H9 (cell line): ENCODE results near the gene MAP3K2. TPM values are rescaled to one million over a fixed set of nuclear protein-coding genes. Genes with fewer than 3 reads are reported as not detected.

Experiments used
- DNase-seq: peaks from one replicate; pipeline ENCODE4 v3.0.0-alpha.2; 2017
- H2AFZ ChIP-seq: one replicate; pipeline ENCODE4 v1.6.1; 2013; ENCODE audit warnings: mild to moderate bottlenecking, low read length, control low read depth, moderate library complexity
- H2AK5ac ChIP-seq: 2 replicates; pipeline ENCODE4 v1.6.1; 2013; ENCODE audit warnings: low read length, control low read depth, mixed read lengths; ENCODE audit not compliant: insufficient read length
- H2BK120ac ChIP-seq: one replicate; pipeline ENCODE4 v1.6.1; 2013; ENCODE audit warnings: low read depth, mild to moderate bottlenecking, low read length, control low read depth, inconsistent platforms; ENCODE audit not compliant: poor library complexity, severe bottlenecking
- H2BK12ac ChIP-seq: 2 replicates; pipeline ENCODE4 v1.6.1; 2013; ENCODE audit warnings: low read length, control low read depth, mixed read lengths, low read depth; ENCODE audit not compliant: insufficient read length
- H2BK15ac ChIP-seq: 2 replicates; pipeline ENCODE4 v1.6.1; 2013; ENCODE audit warnings: low read depth, low read length, control low read depth
- H2BK20ac ChIP-seq: one replicate; pipeline ENCODE4 v1.6.1; 2013; ENCODE audit warnings: low read depth, mild to moderate bottlenecking, low read length, control low read depth, inconsistent platforms; ENCODE audit not compliant: poor library complexity, severe bottlenecking
- H2BK5ac ChIP-seq: 2 replicates; pipeline ENCODE4 v1.6.1; 2013; ENCODE audit warnings: low read length, control low read depth, mixed read lengths; ENCODE audit not compliant: insufficient read length
- H3K14ac ChIP-seq: 2 replicates; pipeline ENCODE4 v1.6.1; 2013; ENCODE audit warnings: low read length, control low read depth; ENCODE audit not compliant: insufficient read depth
- H3K18ac ChIP-seq: 2 replicates; pipeline ENCODE4 v1.6.1; 2013; ENCODE audit warnings: low read depth, mild to moderate bottlenecking, mixed read lengths, low read length, control low read depth; ENCODE audit not compliant: insufficient read length
- H3K23ac ChIP-seq: 2 replicates; pipeline ENCODE4 v1.6.1; 2013; ENCODE audit warnings: low read length, control low read depth, mixed read lengths, low read depth; ENCODE audit not compliant: insufficient read length
- H3K23me2 ChIP-seq: 2 replicates; pipeline ENCODE4 v1.6.1; 2013; ENCODE audit warnings: low read depth, mild to moderate bottlenecking, mixed read lengths, low read length, control low read depth; ENCODE audit not compliant: insufficient read length, poor library complexity, severe bottlenecking
- H3K27ac ChIP-seq: 2 replicates; pipeline ENCODE4 v1.5.1; 2013; ENCODE audit warnings: low read length, control low read depth, mixed read lengths, low read depth; ENCODE audit not compliant: insufficient read length
- H3K27me3 ChIP-seq: 2 replicates; pipeline ENCODE4 v1.6.1; 2013; ENCODE audit warnings: low read length, control low read depth, inconsistent platforms; ENCODE audit not compliant: insufficient read depth
- H3K4ac ChIP-seq: 2 replicates; pipeline ENCODE4 v1.6.1; 2013; ENCODE audit warnings: low read depth, mild to moderate bottlenecking, control low read depth, inconsistent platforms, low read length, moderate library complexity
- H3K4me1 ChIP-seq: 2 replicates; pipeline ENCODE4 v1.6.1; 2013; ENCODE audit warnings: low read length, control low read depth, inconsistent platforms; ENCODE audit not compliant: insufficient read depth
- H3K4me2 ChIP-seq: 2 replicates; pipeline ENCODE4 v1.6.1; 2013; ENCODE audit warnings: low read length, control low read depth, mixed read lengths; ENCODE audit not compliant: insufficient read length, insufficient read depth
- H3K56ac ChIP-seq: 2 replicates; pipeline ENCODE4 v1.6.1; 2013; ENCODE audit warnings: low read depth, mild to moderate bottlenecking, mixed read lengths, low read length, control low read depth; ENCODE audit not compliant: insufficient read length
- H3K79me1 ChIP-seq: 2 replicates; pipeline ENCODE4 v1.6.1; 2013; ENCODE audit warnings: low read depth, mild to moderate bottlenecking, moderate library complexity, low read length, control low read depth, inconsistent platforms; ENCODE audit not compliant: insufficient read depth, poor library complexity, severe bottlenecking
- H3K79me2 ChIP-seq: 2 replicates; pipeline ENCODE4 v1.6.1; 2013; ENCODE audit warnings: low read length, control low read depth, inconsistent platforms; ENCODE audit not compliant: insufficient read depth
- H3K9ac ChIP-seq: 2 replicates; pipeline ENCODE4 v1.6.1; 2013; ENCODE audit warnings: low read length, control low read depth, mixed read lengths; ENCODE audit not compliant: insufficient read length; ENCODE audit errors: extremely low read depth
- H3K9me3 ChIP-seq: one replicate; pipeline ENCODE4 v1.6.1; 2013; ENCODE audit warnings: low read depth, low read length, inconsistent platforms; ENCODE audit not compliant: control insufficient read depth
- H3T11ph ChIP-seq: one replicate; pipeline ENCODE4 v1.6.1; 2013; ENCODE audit warnings: mild to moderate bottlenecking, low read length, control low read depth, inconsistent platforms
- H4K20me1 ChIP-seq: one replicate; pipeline ENCODE4 v1.6.1; 2013; ENCODE audit not compliant: control insufficient read depth, insufficient read length, insufficient read depth
- H4K5ac ChIP-seq: 2 replicates; pipeline ENCODE4 v1.6.1; 2013; ENCODE audit warnings: low read depth, mild to moderate bottlenecking, mixed read lengths, low read length, control low read depth; ENCODE audit not compliant: insufficient read length
- H4K8ac ChIP-seq: replicated peaks from 2 replicates; pipeline ENCODE4 v1.6.1; 2013; ENCODE audit warnings: low read length, control low read depth, mixed read lengths, low read depth; ENCODE audit not compliant: insufficient read length
- H4K91ac ChIP-seq: 2 replicates; pipeline ENCODE4 v1.6.1; 2013; ENCODE audit warnings: low read depth, mild to moderate bottlenecking, moderate library complexity, mixed read lengths, low read length, control low read depth; ENCODE audit not compliant: insufficient read length
- H3K27ac Mint-ChIP-seq, 3 experiments: 2 replicates in 2 of 3; 3 replicates in 1 of 3; pipeline ENCODE4 v1.8.0; 2020 to 2021; ENCODE audit warnings: mixed read lengths in 3 of 3, mild to moderate bottlenecking in 1 of 3, moderate library complexity in 1 of 3
- H3K27me3 Mint-ChIP-seq: 2 replicates; pipeline ENCODE4 v1.8.0; 2021; ENCODE audit warnings: low read depth, mild to moderate bottlenecking, moderate library complexity, mixed read lengths
- H3K36me3 Mint-ChIP-seq, 3 experiments: 2 replicates in 2 of 3; 3 replicates in 1 of 3; pipeline ENCODE4 v1.8.0; 2020 to 2021; ENCODE audit warnings: low read depth in 3 of 3, mixed read lengths in 3 of 3; ENCODE audit not compliant: insufficient read depth in 1 of 3
- H3K4me1 Mint-ChIP-seq, 2 experiments: 2 replicates each; pipeline ENCODE4 v1.8.0; 2020; ENCODE audit warnings: mixed read lengths in 2 of 2
- H3K4me3 Mint-ChIP-seq, 2 experiments: 2 replicates in 1 of 2; 3 replicates in 1 of 2; pipeline ENCODE4 v1.8.0; 2020 to 2021; ENCODE audit warnings: mild to moderate bottlenecking in 2 of 2, mixed read lengths in 2 of 2, moderate library complexity in 1 of 2
- H3K9me3 Mint-ChIP-seq, 2 experiments: 2 replicates in 1 of 2; 3 replicates in 1 of 2; pipeline ENCODE4 v1.8.0; 2020; ENCODE audit warnings: mild to moderate bottlenecking in 2 of 2, mixed read lengths in 2 of 2, moderate library complexity in 1 of 2
- CTCF ChIP-seq: fragments of 200-600 bp; sonication (generic); conservative IDR thresholded peaks from 3 replicates; pipeline ENCODE4 v1.8.0; 2021; ENCODE audit warnings: antibody characterized with exemption, mild to moderate bottlenecking
- WGBS: extraction: QIAGEN DNeasy Blood & Tissue Kit; methylation state at CpG from one replicate; pipeline ENCODE4 v1.1.7; 2013; ENCODE audit warnings: missing lambda C conversion rate, low lambda C conversion rate, mixed read lengths; ENCODE audit not compliant: insufficient read length; ENCODE audit errors: extremely low coverage; 5-methylcytosine and 5-hydroxymethylcytosine counted together
- total RNA-seq: library from RNA; stranded (reverse); gene quantifications from 2 replicates; pipeline ENCODE4 v1.2.1, GENCODE V29; 2021

Gene MAP3K2
- total RNA-seq, 1 experiment from 2014 or later: 25.8 TPM

GRCh38 chr2:127405255-127405610 lies 17.5 kb upstream of the MAP3K2 start:
- Mint-ChIP-seq H3K9me3 (no peaks in the 10 kb centered on the region), H3K4me1 (peaks cover 17 to 18% of the 10 kb centered on the region in 2 experiments), H3K4me3 (no peak overlapping the region), H3K36me3 (no peaks in the 10 kb centered on the region), H3K27ac (no peak overlapping the region), H3K27me3 (no peaks in the 10 kb centered on the region)
- Histone ChIP-seq H2AK5ac (no peak overlapping the region), H3T11ph (no peak overlapping the region), H2BK20ac (no peak overlapping the region), H3K56ac (no peak overlapping the region), H3K79me1 (no peaks in the 10 kb centered on the region), H3K9ac (no peak overlapping the region), H3K4me2 (no peak overlapping the region), H4K20me1 (no peaks in the 10 kb centered on the region), H3K27ac (no peak overlapping the region), H2BK5ac (no peak overlapping the region), H3K79me2 (no peaks in the 10 kb centered on the region), H4K91ac (no peak overlapping the region), H3K23me2 (peaks cover 3% of the 10 kb centered on the region), H3K23ac (no peak overlapping the region), H3K27me3 (no peaks in the 10 kb centered on the region), H4K5ac (no peak overlapping the region), H2BK12ac (no peak overlapping the region), H2BK120ac (no peak overlapping the region), H3K18ac (no peak overlapping the region), H4K8ac (no peak overlapping the region), H3K9me3 (no peaks in the 10 kb centered on the region), H3K14ac (no peak overlapping the region), H2BK15ac (no peak overlapping the region), H3K4ac (no peak overlapping the region), H3K4me1 (peaks cover 2% of the 10 kb centered on the region), H2AFZ (no peak overlapping the region)
- TF ChIP-seq CTCF: no peak
- WGBS: no CpG with 5 or more reads among the region's 3 CpGs
- no peak for DNase-seq
